GM19372 (cell line): Measurements from ENCODE around the gene SELENOW.
"Not testable (repeated sequence)": the region's sequence is repeated elsewhere in the genome, so short reads cannot be mapped to it uniquely, and the experiment has no call there.

ENCODE experiments used
- ATAC-seq: cut with Tn5 transposase; IDR thresholded peaks from one replicate; pipeline ENCODE4 v1.9.1; 2021; ENCODE audit warnings: mild to moderate bottlenecking, low read depth, moderate library complexity; ENCODE audit not compliant: unreplicated experiment

SELENOW gene

GRCh38 chr19:47813304-47813994 lies 34.9 kb downstream of the SELENOW start:
- ATAC-seq: no peak

DNA sequence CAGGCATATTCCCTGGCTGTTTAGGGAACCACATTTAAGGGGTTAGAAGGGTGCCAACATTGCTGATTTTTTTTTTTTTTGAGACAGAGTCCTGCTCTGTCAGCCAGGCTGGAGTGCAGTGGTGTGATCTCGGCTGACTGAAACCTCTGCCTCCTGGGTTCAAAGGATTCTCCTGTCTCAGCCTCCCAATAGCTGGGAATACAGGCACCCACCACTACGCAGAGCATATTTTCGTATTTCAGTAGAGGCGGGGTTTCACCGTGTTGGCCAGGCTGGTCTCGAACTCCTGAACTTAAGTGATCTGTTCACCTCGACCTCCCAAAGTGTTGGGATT lies 35.5 kb downstream of the SELENOW start:
- ATAC-seq: no peak

DNA sequence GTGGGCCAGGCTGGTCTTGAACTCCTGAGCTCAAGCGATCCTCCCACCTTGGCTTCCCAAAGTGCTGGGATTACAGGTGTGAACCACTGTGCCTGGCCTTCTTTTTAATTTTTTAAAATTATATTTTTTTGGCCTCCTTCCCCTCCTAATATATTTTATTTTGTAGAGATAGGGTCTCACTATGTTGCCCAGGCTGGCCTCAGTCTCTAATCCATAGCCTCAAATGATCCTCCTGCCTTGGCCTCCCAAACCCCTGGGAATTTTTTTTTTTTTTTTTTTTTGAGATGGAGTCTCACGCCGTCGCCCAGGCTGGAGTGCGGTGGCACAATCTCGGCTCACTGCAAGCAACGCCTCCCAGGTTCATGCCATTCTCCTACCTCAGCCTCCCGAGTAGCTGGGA lies 37.8 kb downstream of the SELENOW start:
- ATAC-seq: not testable (repeated sequence)

- not testable (repeated sequence) for ATAC-seq
Observed at GRCh38 chr19:47818221-47818620, 39.7 kb downstream of the SELENOW start.

- ATAC-seq: no peak
Observed at GRCh38 chr19:47819858-47820257, 41.4 kb downstream of the SELENOW start.

- ATAC-seq: no peak
Observed at GRCh38 chr19:47820410-47820809, 41.9 kb downstream of the SELENOW start.

- no peak for ATAC-seq
Observed at GRCh38 chr19:47821460-47822020, 43.0 kb downstream of the SELENOW start, which contains the start of gene CRX. TSS of gene CRX (plus strand) at chr19:47821937. CDS start at chr19:47834444, 12,507 bp downstream.

DNA sequence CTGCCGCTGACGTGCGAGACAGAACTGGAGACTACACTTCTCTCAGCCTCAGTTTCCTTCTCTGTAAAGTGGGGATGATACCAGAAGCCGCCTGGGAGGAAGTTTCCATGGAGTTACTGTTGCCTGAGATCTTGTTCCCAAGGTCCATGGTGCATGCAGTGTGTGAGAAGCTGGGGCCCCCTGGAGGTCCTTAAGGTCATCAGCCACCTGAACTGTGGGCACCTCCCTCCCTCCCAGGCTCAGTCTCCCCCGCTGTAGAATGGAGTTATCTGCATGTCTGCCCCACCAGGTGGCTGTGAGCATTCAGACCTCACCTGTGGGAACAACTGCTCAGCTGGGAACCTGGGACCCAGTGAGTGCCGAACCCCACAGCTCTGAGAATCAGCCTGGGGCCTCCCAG lies 45.9 kb downstream of the SELENOW start:
- no peak for ATAC-seq

GRCh38 chr19:47826800-47827199 lies 48.3 kb downstream of the SELENOW start:
- ATAC-seq: no peak

DNA sequence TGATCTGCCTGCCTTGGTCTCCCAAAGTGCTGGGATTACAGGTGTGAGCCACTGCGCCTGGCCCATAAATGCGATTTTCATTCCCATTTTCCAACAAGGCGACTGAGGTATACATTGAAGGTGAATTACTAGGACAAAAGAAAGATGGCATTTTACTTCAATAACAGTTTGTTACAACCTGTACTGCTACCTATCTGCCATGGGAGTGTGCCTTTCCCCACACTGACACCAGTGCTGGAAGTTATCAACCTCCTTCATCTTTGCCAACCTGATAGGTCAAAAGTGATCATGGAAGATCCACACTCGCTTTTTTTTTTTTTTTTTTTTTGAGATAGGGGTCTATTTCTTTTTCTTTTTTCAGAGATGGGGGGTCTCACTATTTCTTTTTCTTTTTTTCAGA lies 54.2 kb downstream of the SELENOW start:
- ATAC-seq: no peak
